ENCODE results near the gene ACAA1. TPM values are rescaled to one million over a fixed set of nuclear protein-coding genes. Genes with fewer than 3 reads are reported as not detected.

Gene ACAA1
- total and polyA plus RNA-seq, 9 of the 15 experiments (the other 6 are each of a cell fraction or from before 2014, with no cell fraction given), result 4.0 to 88.9 (median 57.2) TPM

DNA sequence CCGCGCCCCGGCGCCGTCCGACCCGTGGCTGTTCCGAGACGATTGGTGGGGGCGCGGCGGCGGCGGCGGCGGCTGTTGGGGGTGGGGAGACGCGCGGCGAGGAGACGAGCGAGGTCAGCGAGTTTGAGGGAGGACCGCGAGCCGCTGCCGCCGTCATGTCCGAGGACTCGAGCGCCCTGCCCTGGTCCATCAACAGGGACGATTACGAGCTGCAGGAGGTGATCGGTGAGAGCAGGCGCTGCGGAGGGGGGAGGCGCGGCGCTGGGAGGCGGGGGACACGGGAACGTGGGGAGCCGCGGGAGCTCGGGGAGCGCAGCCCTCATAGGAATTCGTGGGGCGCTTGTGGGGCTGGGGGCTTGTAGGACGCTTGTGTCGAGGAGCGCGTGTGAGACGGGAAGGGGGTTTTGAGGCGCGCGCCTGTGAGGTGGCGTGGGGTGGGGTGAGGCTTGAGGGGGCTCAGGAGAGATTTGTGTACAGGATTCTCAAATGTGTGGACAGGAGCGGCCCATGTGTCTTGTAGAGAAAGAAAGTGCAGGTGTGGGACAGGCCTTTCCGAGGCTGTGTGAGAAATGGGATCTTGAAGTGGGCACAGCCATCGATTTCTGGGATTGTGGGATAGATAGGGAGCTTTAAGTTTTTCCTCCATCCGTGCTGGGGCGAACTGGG is 28.9 kb upstream of the ACAA1 start (continued):
- TF ChIP-seq FOXA3 (CRISPR knock-in tag; conservative IDR thresholded peaks at IDR 0.05 in 1 of 2, IDR thresholded peaks at IDR 0.05 in 1 of 2) (0 out of 4 replicates have a peak, but pooled peaks of 1 of the 2 experiments have one; percentile 31), SUPT5H (IDR thresholded peaks at IDR 0.05) (0 out of 2 replicates have a peak, but pooled peaks have one; percentile 26), PURB (CRISPR knock-in tag; IDR thresholded peaks at IDR 0.05; ENCODE audit: low read depth) (no peak), KAT7 (CRISPR knock-in tag; IDR thresholded peaks at IDR 0.05; ENCODE audit: borderline replicate concordance) (peak; percentile 98), NR3C1 (CRISPR knock-in tag; IDR thresholded peaks at IDR 0.05) (peak; percentile 87; the same call in 1 of the 2 replicates), CCNT2 (IDR thresholded peaks at IDR 0.05; ENCODE audit: borderline replicate concordance, extremely low read depth, insufficient read length, low read depth, low read length) (no peak), ZNF830 (CRISPR knock-in tag; IDR thresholded peaks at IDR 0.05) (peak; percentile 82), YBX1 (IDR thresholded peaks at IDR 0.05) (no peak), ZNF212 (CRISPR knock-in tag; IDR thresholded peaks at IDR 0.05) (no peak; the same call in 1 of the 2 replicates), ZFP30 (CRISPR knock-in tag; IDR thresholded peaks at IDR 0.05; ENCODE audit: borderline replicate concordance) (no peak), ZC3H4 (CRISPR knock-in tag; IDR thresholded peaks at IDR 0.05; ENCODE audit: borderline replicate concordance) (0 out of 2 replicates have a peak, but pooled peaks have one; percentile 69)
- TF ChIP-seq, protein P1, sequence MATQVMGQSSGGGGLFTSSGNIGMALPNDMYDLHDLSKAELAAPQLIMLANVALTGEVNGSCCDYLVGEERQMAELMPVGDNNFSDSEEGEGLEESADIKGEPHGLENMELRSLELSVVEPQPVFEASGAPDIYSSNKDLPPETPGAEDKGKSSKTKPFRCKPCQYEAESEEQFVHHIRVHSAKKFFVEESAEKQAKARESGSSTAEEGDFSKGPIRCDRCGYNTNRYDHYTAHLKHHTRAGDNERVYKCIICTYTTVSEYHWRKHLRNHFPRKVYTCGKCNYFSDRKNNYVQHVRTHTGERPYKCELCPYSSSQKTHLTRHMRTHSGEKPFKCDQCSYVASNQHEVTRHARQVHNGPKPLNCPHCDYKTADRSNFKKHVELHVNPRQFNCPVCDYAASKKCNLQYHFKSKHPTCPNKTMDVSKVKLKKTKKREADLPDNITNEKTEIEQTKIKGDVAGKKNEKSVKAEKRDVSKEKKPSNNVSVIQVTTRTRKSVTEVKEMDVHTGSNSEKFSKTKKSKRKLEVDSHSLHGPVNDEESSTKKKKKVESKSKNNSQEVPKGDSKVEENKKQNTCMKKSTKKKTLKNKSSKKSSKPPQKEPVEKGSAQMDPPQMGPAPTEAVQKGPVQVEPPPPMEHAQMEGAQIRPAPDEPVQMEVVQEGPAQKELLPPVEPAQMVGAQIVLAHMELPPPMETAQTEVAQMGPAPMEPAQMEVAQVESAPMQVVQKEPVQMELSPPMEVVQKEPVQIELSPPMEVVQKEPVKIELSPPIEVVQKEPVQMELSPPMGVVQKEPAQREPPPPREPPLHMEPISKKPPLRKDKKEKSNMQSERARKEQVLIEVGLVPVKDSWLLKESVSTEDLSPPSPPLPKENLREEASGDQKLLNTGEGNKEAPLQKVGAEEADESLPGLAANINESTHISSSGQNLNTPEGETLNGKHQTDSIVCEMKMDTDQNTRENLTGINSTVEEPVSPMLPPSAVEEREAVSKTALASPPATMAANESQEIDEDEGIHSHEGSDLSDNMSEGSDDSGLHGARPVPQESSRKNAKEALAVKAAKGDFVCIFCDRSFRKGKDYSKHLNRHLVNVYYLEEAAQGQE (IDR thresholded peaks at IDR 0.05; ENCODE audit: borderline replicate concordance), result 0 out of 2 replicates have a peak, but pooled peaks have one; percentile 9
- TF ChIP-seq, protein P1 (CRISPR knock-in tag; IDR thresholded peaks at IDR 0.05; ENCODE audit: low read depth), result no peak
- TF ChIP-seq, protein P2, sequence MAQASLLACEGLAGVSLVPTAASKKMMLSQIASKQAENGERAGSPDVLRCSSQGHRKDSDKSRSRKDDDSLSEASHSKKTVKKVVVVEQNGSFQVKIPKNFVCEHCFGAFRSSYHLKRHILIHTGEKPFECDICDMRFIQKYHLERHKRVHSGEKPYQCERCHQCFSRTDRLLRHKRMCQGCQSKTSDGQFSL (CRISPR knock-in tag; IDR thresholded peaks at IDR 0.05), result no peak; the same call in 1 of the 2 replicates
- TF ChIP-seq, protein P2 (tag; IDR thresholded peaks at IDR 0.05), result peak in 1 of 2 experiments; percentile 46; a peak in 1 of 4 replicates
- TF ChIP-seq, protein P3, sequence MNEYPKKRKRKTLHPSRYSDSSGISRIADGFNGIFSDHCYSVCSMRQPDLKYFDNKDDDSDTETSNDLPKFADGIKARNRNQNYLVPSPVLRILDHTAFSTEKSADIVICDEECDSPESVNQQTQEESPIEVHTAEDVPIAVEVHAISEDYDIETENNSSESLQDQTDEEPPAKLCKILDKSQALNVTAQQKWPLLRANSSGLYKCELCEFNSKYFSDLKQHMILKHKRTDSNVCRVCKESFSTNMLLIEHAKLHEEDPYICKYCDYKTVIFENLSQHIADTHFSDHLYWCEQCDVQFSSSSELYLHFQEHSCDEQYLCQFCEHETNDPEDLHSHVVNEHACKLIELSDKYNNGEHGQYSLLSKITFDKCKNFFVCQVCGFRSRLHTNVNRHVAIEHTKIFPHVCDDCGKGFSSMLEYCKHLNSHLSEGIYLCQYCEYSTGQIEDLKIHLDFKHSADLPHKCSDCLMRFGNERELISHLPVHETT (CRISPR knock-in tag; conservative IDR thresholded peaks at IDR 0.05 in 1 of 2, IDR thresholded peaks at IDR 0.05 in 1 of 2), result peak in 1 of 2 experiments; percentile 6; a peak in 1 of 4 replicates

All from K562 (cell line).